ENCODE measurements around the gene TCEAL3. TPM values are rescaled to one million over a fixed set of nuclear protein-coding genes. Genes with fewer than 3 reads are reported as not detected.
"Not testable (repeated sequence)": the region's sequence is repeated elsewhere in the genome, so short reads cannot be mapped to it uniquely, and the experiment has no call there.

Gene TCEAL3
- total RNA-seq, 1 donor from 2014 or later = 3.7 TPM

DNA sequence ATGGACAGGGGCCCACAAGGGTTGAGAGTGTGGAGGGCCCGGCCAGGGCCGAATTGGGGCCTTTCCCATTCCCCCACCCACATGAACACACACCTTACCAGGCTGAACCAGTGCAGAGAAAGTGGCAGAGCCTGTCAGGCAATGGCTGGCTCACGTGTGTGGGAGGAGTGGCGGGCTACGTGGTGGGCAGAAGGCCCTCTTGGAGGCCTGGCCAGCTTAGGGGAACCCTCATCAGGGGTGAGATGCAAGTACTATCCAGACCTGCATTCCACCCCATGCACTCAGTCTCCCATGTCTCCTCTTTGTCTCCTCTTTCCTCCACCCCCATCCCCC is 21.5 kb upstream of the TCEAL3 start:
- Histone ChIP-seq H3K27me3 (ENCODE audit: control insufficient read depth, insufficient read depth, low read length) (no peaks in the 10 kb centered on the region), H3K36me3 (ENCODE audit: control insufficient read depth, insufficient read depth, low read length) (no peaks in the 10 kb centered on the region), H3K4me3 (ENCODE audit: low read depth, low read length) (peak overlapping the region; percentile 68)
- FAIRE-seq (no peak), DNase-seq (ENCODE audit: low read depth) (no peak)
- TF ChIP-seq, protein P1, sequence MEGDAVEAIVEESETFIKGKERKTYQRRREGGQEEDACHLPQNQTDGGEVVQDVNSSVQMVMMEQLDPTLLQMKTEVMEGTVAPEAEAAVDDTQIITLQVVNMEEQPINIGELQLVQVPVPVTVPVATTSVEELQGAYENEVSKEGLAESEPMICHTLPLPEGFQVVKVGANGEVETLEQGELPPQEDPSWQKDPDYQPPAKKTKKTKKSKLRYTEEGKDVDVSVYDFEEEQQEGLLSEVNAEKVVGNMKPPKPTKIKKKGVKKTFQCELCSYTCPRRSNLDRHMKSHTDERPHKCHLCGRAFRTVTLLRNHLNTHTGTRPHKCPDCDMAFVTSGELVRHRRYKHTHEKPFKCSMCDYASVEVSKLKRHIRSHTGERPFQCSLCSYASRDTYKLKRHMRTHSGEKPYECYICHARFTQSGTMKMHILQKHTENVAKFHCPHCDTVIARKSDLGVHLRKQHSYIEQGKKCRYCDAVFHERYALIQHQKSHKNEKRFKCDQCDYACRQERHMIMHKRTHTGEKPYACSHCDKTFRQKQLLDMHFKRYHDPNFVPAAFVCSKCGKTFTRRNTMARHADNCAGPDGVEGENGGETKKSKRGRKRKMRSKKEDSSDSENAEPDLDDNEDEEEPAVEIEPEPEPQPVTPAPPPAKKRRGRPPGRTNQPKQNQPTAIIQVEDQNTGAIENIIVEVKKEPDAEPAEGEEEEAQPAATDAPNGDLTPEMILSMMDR (IDR thresholded peaks at IDR 0.05; ENCODE audit: insufficient read depth, low read length, severe bottlenecking) = no peak

GRCh38 chrX:103586659-103587058 is 21.1 kb upstream of the TCEAL3 start:
- FAIRE-seq (no peak), DNase-seq (ENCODE audit: low read depth) (no peak)
- Histone ChIP-seq H3K4me3 (ENCODE audit: low read depth, low read length) (no peak overlapping the region), H3K36me3 (ENCODE audit: control insufficient read depth, insufficient read depth, low read length) (no peaks in the 10 kb centered on the region), H3K27me3 (ENCODE audit: control insufficient read depth, insufficient read depth, low read length) (no peaks in the 10 kb centered on the region)
- TF ChIP-seq, protein P1 (IDR thresholded peaks at IDR 0.05; ENCODE audit: insufficient read depth, low read length, severe bottlenecking) = no peak

- H3K27me3 ChIP-seq (ENCODE audit: control insufficient read depth, insufficient read depth, low read length); DNase-seq (ENCODE audit: low read depth); FAIRE-seq; H3K36me3 ChIP-seq (ENCODE audit: control insufficient read depth, insufficient read depth, low read length); H3K4me3 ChIP-seq (ENCODE audit: low read depth, low read length): not testable (repeated sequence)
Measured at GRCh38 chrX:103592295-103592694, 15.5 kb upstream of the TCEAL3 start.

GRCh38 chrX:103595202-103595601 is 12.6 kb upstream of the TCEAL3 start:
- H3K36me3 ChIP-seq (ENCODE audit: control insufficient read depth, insufficient read depth, low read length); DNase-seq (ENCODE audit: low read depth); H3K27me3 ChIP-seq (ENCODE audit: control insufficient read depth, insufficient read depth, low read length); FAIRE-seq; H3K4me3 ChIP-seq (ENCODE audit: low read depth, low read length): not testable (repeated sequence)

- FAIRE-seq = no peak
- no peak for DNase-seq (ENCODE audit: low read depth)
Measured at GRCh38 chrX:103608306-103608963, 672 bp downstream of the TCEAL3 start.

GRCh38 chrX:103610282-103610681 is 2.5 kb downstream of the TCEAL3 start:
- FAIRE-seq (no peak), DNase-seq (ENCODE audit: low read depth) (no peak)

More at GRCh38 chrX:103608306-103608963, 672 bp downstream of the TCEAL3 start:
- TF ChIP-seq, protein P1 (IDR thresholded peaks at IDR 0.05; ENCODE audit: insufficient read depth, low read length, severe bottlenecking) = no peak
- no peaks in the 10 kb centered on the region for H3K36me3 ChIP-seq (ENCODE audit: control insufficient read depth, insufficient read depth, low read length)
- no peaks in the 10 kb centered on the region for H3K27me3 ChIP-seq (ENCODE audit: control insufficient read depth, insufficient read depth, low read length)
- peak overlapping the region; percentile 60 for H3K4me3 ChIP-seq (ENCODE audit: low read depth, low read length)

More at GRCh38 chrX:103610282-103610681, 2.5 kb downstream of the TCEAL3 start:
- TF ChIP-seq, protein P1 (IDR thresholded peaks at IDR 0.05; ENCODE audit: insufficient read depth, low read length, severe bottlenecking) = no peak
- Histone ChIP-seq H3K36me3 (ENCODE audit: control insufficient read depth, insufficient read depth, low read length) (no peaks in the 10 kb centered on the region), H3K27me3 (ENCODE audit: control insufficient read depth, insufficient read depth, low read length) (no peaks in the 10 kb centered on the region), H3K4me3 (ENCODE audit: low read depth, low read length) (no peak overlapping the region)
